Gastrocnemius medialis (tissue), 4 donors: ENCODE data around the gene POLR3E. TPM values are rescaled to one million over a fixed set of nuclear protein-coding genes. Genes with fewer than 3 reads are reported as not detected.

Source experiments
- ATAC-seq, 2 donors: fragments of 150-250 bp; one replicate each; pipeline ENCODE4 v1.9.1; 2016
- DNase-seq, 2 donors: peaks; one replicate each; pipeline ENCODE4 v3.0.0-alpha.2; 2019
- H3K27ac ChIP-seq, 4 donors: fragments of 200-600 bp; sonication (generic); 1 replicate in 1 of 4; 2 replicates in 3 of 4; pipeline ENCODE4 v1.5.1; 2016 to 2018; ENCODE audit warnings: mild to moderate bottlenecking in 2 of 4, moderate library complexity in 1 of 4
- H3K27me3 ChIP-seq, 3 donors: fragments of 200-600 bp; sonication (generic) in 2 of 3; 1 replicate in 1 of 3; 2 replicates in 2 of 3; pipeline versions ENCODE4 v1.5.1 to v1.6.0; 2016 to 2019; ENCODE audit warnings: mild to moderate bottlenecking in 1 of 3, moderate library complexity in 1 of 3
- H3K36me3 ChIP-seq, 2 donors: fragments of 200-600 bp; sonication (generic) in 1 of 2; one replicate each; pipeline ENCODE4 v1.5.1; 2017 to 2018
- H3K4me1 ChIP-seq, 2 donors: fragments of 200-600 bp; sonication (generic) in 1 of 2; one replicate each; pipeline ENCODE4 v1.5.1; 2016 to 2017; ENCODE audit warnings: mild to moderate bottlenecking in 2 of 2
- H3K4me3 ChIP-seq, 4 donors: fragments of 200-600 bp; sonication (generic) in 3 of 4; 1 replicate in 1 of 4; 2 replicates in 3 of 4; pipeline ENCODE4 v1.5.1; 2016 to 2019; ENCODE audit warnings: mild to moderate bottlenecking in 2 of 4
- H3K9me3 ChIP-seq, 3 donors: fragments of 200-600 bp; sonication (generic) in 2 of 3; 1 replicate in 1 of 3; 2 replicates in 2 of 3; pipeline ENCODE4 v1.5.1; 2016 to 2019
- POLR2A ChIP-seq, 2 donors: fragments of 450-650 bp; IDR thresholded peaks; one replicate each; pipeline ENCODE4 v1.6.1; 2017; ENCODE audit warnings: antibody characterized with exemption in 2 of 2, mild to moderate bottlenecking in 2 of 2, moderate library complexity in 2 of 2
- in situ Hi-C, 4 donors: fragments of 200-750 bp; cut with MboI; loops; one replicate each; pipeline versions ENCODE4 v1.15.0 to v1.8.0; 2017; ENCODE audit warnings: low sequenced_read_pairs in 4 of 4
- intact Hi-C: fragments of 100-400 bp; cut with DNase I; formaldehyde crosslinking; loops from one replicate; pipeline ENCODE4 v1.15.1; 2023; ENCODE audit warnings: low total_unique reads
- total RNA-seq, 4 donors: library from RNA; depleted of rRNA; stranded (reverse); fragments of >200 nt; gene quantifications; one replicate each; pipeline versions ENCODE4 v1.1.0 to v1.2.3, GENCODE V29; 2016
- TF ChIP-seq, protein P1 (sequence below), 5 experiments: fragments of 450-650 bp in 3 of 5; fragments of 200-600 bp in 2 of 5; sonication (generic) in 2 of 5; IDR thresholded peaks in 4 of 5; conservative IDR thresholded peaks in 1 of 5; 1 replicate in 4 of 5; 2 replicates in 1 of 5; pipeline ENCODE4 v1.5.1; 2016 to 2019; ENCODE audit warnings: antibody characterized with exemption in 5 of 5, mild to moderate bottlenecking in 3 of 5, moderate library complexity in 3 of 5

POLR3E gene
- total RNA-seq, 4 donors from 2014 or later = 105 to 182 (median 116) TPM

DNA sequence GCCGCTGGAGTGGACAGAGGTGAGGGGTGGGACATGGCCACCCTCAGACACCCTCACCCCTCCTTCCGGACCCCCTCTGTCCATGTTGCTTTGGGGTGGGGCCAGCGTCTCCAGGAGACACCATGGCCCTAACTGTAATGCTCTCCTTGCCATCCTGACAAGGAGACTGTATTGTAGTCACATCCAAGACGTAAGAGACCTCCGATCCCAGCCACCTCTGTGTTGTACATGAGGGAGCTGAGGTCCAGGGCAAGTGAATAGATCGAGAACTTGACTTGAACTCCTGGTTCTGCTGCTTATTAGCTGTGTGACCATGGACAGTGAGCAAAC lies 30.2 kb downstream of the POLR3E start:
- no peak overlapping the region for H3K4me3 ChIP-seq
- H3K36me3 ChIP-seq = peaks cover 0 to 85% of the 10 kb centered on the region in 2 donors
- H3K27ac ChIP-seq = no peak overlapping the region
- no peak for TF ChIP-seq POLR2A (IDR thresholded peaks at IDR 0.05)
- TF ChIP-seq, protein P1, sequence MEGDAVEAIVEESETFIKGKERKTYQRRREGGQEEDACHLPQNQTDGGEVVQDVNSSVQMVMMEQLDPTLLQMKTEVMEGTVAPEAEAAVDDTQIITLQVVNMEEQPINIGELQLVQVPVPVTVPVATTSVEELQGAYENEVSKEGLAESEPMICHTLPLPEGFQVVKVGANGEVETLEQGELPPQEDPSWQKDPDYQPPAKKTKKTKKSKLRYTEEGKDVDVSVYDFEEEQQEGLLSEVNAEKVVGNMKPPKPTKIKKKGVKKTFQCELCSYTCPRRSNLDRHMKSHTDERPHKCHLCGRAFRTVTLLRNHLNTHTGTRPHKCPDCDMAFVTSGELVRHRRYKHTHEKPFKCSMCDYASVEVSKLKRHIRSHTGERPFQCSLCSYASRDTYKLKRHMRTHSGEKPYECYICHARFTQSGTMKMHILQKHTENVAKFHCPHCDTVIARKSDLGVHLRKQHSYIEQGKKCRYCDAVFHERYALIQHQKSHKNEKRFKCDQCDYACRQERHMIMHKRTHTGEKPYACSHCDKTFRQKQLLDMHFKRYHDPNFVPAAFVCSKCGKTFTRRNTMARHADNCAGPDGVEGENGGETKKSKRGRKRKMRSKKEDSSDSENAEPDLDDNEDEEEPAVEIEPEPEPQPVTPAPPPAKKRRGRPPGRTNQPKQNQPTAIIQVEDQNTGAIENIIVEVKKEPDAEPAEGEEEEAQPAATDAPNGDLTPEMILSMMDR (IDR thresholded peaks at IDR 0.05 in 4 of 5, conservative IDR thresholded peaks at IDR 0.05 in 1 of 5) = no peak
- DNase-seq (no peak), ATAC-seq (no peak)
- H3K9me3 ChIP-seq = no peaks in the 10 kb centered on the region
- in situ Hi-C loops (loop anchor here in 2 of 4 donors (10.0 to 25.0 kb wide), 2 partner anchors 1140 to 1173 kb away; partner anchors contain the start of genes DNAH3 (in 1 of the 2) and LDAF1 (in 1 of the 2)), intact Hi-C loops (no loop called here)
- H3K4me1 ChIP-seq = peaks cover 0 to 4% of the 10 kb centered on the region in 2 donors
- H3K27me3 ChIP-seq = no peaks in the 10 kb centered on the region

DNA sequence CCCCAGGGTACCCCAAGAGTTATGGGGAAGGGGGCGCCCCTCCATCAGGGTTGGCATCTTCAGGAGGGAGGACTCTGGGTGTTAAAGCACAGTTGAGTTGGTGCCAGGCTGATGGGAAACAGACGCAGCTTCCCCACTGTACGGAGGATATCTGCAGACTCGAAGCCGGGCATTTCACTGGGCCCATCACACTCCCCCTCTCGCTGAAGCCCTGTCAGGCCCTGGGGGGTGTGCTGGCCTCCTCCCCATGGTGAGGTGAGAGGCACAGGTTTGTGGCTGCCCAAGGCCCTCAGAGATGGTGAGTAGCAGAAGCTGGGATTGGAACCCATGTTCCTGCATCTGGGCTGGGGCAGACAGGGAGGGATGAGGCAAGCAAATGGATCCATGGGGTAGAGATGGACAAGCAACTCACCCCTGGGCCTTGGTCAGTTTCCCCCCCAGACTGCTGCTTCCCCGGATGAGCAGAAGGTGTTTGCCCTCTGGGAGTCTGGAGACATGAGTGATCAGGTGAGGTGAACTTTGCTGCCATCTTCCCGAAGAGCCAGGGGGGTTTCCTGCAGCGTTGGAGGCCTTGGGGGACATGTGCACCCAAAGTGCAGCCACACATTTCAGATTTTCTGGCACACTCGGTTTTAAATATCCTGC lies 31.0 kb downstream of the POLR3E start:
- peaks cover 0 to 92% of the 10 kb centered on the region in 2 donors for H3K36me3 ChIP-seq
- H3K9me3 ChIP-seq = no peaks in the 10 kb centered on the region
- no peak for ATAC-seq
- peaks cover 0 to 4% of the 10 kb centered on the region in 2 donors for H3K4me1 ChIP-seq
- in situ Hi-C loops (loop anchor here in 2 of 4 donors (10.0 to 25.0 kb wide), 2 partner anchors 1141 to 1173 kb away; partner anchors contain the start of genes DNAH3 (in 1 of the 2) and LDAF1 (in 1 of the 2)), intact Hi-C loops (no loop called here)
- no peaks in the 10 kb centered on the region for H3K27me3 ChIP-seq
- H3K27ac ChIP-seq = no peak overlapping the region
- DNase-seq = no peak
- no peak overlapping the region for H3K4me3 ChIP-seq
- no peak for TF ChIP-seq POLR2A (IDR thresholded peaks at IDR 0.05)
- TF ChIP-seq, protein P1 (IDR thresholded peaks at IDR 0.05 in 4 of 5, conservative IDR thresholded peaks at IDR 0.05 in 1 of 5) = no peak

DNA sequence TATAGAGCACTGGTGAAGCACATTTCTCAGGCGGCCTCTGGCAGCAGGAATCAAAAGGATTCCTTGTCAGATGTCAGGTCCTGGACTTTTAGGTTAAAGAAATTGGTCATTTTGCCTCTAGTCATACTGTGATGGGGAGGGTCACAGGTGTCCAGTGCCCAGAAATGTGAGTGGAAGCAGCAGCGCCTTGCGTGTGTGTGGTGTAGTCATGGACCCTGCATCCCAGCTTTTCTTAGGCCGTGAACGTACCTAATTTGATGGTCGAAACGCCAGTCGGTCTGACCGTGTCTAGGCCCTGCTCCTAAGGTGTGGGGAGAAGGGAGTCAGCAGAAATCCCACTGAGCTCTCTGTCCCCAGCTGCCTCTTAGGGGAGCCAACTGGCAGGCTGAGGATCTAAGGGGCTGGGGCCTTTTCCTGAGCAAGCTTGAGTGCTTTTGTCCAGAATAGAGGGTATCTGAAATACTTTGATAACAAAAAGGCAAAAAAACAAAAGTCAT lies 32.0 kb downstream of the POLR3E start:
- TF ChIP-seq POLR2A (IDR thresholded peaks at IDR 0.05) = no peak
- TF ChIP-seq, protein P1 (IDR thresholded peaks at IDR 0.05 in 4 of 5, conservative IDR thresholded peaks at IDR 0.05 in 1 of 5) = no peak
- in situ Hi-C loops (loop anchor here in 2 of 4 donors (10.0 to 25.0 kb wide), 2 partner anchors 1142 to 1174 kb away; partner anchors contain the start of genes DNAH3 (in 1 of the 2) and LDAF1 (in 1 of the 2)), intact Hi-C loops (no loop called here)
- Histone ChIP-seq H3K27me3 (no peaks in the 10 kb centered on the region), H3K4me1 (peaks cover 0 to 4% of the 10 kb centered on the region in 2 donors), H3K36me3 (peaks cover 0 to 92% of the 10 kb centered on the region in 2 donors), H3K4me3 (no peak overlapping the region), H3K9me3 (no peaks in the 10 kb centered on the region), H3K27ac (no peak overlapping the region)
- DNase-seq (no peak), ATAC-seq (no peak)

DNA sequence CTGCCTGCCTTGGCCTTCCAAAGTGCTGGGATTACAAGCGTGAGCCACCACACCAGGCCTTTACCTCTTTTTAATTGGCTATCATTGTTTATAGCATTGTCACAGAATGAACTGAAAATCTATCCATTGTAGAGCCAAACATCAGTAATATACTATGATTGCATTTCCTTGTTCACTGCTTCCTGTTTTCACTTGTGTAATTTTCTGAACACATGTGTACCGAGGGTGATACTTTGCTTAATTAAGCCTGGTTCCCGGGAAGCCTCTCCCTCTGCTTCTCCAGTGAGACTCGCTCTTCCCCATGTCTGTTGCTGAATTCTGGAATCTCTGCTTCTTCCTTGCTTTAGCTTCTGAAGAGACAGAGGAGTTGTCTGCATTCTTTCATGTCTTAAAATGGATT lies 33.1 kb downstream of the POLR3E start:
- no peak for ATAC-seq
- in situ Hi-C loops (loop anchor here in 1 of 4 donors (25.0 kb wide), 1 partner anchor 1143 kb away; no protein-coding TSS in a partner anchor), intact Hi-C loops (no loop called here)
- Histone ChIP-seq H3K27me3 (no peaks in the 10 kb centered on the region), H3K27ac (no peak overlapping the region), H3K4me1 (peaks cover 0 to 4% of the 10 kb centered on the region in 2 donors), H3K36me3 (peaks cover 0 to 92% of the 10 kb centered on the region in 2 donors), H3K9me3 (no peaks in the 10 kb centered on the region), H3K4me3 (no peak overlapping the region)
- DNase-seq = no peak
- no peak for TF ChIP-seq POLR2A (IDR thresholded peaks at IDR 0.05)
- TF ChIP-seq, protein P1 (IDR thresholded peaks at IDR 0.05 in 4 of 5, conservative IDR thresholded peaks at IDR 0.05 in 1 of 5) = no peak
